GM18951 (cell line): Measurements from ENCODE around the gene S1PR3.

ENCODE experiments used
- POLR2A ChIP-seq: IDR thresholded peaks from 4 replicates; pipeline ENCODE4 v1.6.1; 2011; ENCODE audit warnings: mild to moderate bottlenecking; ENCODE audit not compliant: insufficient read length, insufficient read depth; ENCODE audit errors: extremely low read depth
- in situ Hi-C: fragments of 300-500 bp; cut with MboI; formaldehyde crosslinking; loops from one replicate; pipeline ENCODE4 v1.12.0; 2022; ENCODE audit warnings: low sequenced_read_pairs, mixed read lengths, inconsistent platforms; ENCODE audit not compliant: unreplicated experiment

S1PR3 gene

DNA sequence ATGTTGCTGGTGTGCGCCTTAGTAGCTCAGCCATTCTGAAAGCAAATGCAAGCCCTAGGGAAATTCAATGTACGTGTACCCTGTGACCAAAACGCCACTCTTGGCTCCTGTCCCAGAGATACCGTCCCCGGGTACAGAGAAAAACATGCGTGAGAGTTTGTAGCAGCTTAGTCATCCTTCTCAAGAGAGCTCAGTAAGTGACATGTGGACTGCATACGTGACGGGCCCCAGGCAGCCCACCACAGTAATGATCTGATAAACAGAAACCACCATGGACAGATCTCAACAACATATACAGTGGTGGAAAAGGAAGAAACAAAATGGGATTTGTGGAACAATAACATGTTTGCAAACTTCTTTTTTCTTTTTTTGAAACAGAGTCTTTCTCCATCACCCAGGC lies 45.1 kb downstream of the S1PR3 start:
- in situ Hi-C loops, result no loop called here
- TF ChIP-seq POLR2A, result no peak

DNA sequence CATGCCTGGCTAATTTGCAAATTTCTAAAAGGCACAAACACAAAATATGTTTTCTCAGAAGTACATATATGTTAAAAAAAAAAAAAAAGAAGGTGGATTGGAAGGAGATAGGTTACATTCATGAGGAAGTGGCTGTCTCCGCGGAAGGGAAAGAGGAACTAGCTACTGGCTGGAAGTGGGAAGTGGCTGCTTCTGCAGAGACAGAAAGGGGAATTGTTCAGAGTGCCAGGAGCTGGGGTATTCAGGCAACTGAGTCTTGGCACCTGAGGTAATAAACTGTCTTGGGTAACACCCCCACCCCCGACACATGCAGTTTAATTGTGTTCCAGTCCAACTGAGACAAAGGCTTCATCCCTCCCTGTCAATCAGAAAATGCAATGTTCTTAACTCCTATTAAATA lies 45.6 kb downstream of the S1PR3 start:
- in situ Hi-C loops, result no loop called here
- no peak for TF ChIP-seq POLR2A

DNA sequence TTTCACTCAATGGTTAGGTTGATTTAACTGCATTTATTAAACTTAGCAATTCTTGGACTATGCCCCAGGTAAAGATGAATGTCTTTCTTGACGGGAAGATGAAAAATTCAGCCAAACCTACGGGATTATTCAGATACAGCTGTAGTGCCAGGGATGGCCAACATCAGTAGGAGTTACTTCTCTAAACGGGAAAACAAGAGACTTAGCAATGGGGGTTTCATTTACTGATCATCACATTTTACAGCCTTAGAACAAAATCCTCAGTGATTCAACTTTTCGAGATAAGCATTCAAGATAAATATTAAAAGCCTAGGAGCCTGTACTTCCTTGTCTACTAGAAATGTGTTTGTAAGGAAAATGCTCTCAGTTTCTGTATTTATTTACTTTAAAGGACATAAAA lies 46.1 kb downstream of the S1PR3 start:
- in situ Hi-C loops, result no loop called here
- TF ChIP-seq POLR2A, result no peak

DNA sequence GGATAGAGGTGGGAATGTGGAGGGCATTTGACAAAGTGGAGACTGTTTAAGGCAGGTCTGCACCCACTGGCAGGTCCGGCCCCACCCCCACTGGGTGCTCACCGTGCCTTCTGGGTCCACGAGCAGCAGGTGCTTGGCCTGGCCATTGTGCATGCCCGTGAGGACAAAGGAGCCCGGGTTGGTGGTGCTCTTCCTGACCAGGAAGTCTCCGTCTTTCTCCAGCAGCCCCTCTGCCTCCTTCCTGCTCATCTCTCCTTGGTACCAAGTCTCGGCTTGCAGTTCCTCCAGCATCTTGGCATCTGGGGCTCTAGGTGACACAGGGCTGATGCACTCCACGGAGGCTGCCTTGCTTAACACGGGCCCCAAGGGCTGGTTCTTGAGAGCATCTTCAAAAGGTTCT lies 46.6 kb downstream of the S1PR3 start:
- in situ Hi-C loops, result no loop called here
- TF ChIP-seq POLR2A, result no peak

DNA sequence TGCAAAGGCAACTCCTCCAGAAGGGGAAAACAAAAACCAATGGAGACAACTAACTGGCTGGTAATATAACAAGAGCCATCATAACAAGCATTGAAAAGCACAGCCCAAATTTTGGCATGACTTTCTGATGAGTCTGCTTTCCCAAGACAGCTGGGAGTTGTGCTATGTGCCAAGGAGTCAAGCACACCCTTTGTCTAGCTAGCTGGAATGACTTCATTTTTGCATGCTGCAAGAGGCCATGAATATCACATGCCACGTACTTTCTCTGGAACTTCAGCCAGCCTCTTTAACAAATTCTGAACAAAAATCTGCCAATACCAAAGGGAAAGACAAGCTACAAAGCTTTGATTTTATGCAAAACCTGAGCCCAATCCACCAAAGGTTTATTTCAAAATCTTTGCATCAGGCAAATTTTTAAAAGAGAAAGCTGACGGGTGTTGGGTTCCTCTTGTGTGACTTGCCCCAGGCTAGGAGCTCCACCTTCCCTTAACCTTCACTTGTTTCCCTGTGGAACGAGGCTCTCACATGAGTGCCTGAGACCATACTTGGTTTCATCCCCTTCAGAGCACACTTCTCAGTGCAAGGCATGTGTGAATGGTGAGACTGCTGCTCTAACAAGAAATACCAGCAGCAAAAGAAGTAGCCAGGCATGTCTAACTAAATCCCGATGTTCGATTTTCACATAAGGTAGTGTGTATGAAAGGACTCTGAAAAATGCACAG lies 47.3 kb downstream of the S1PR3 start:
- TF ChIP-seq POLR2A, result no peak
- in situ Hi-C loops, result no loop called here

DNA sequence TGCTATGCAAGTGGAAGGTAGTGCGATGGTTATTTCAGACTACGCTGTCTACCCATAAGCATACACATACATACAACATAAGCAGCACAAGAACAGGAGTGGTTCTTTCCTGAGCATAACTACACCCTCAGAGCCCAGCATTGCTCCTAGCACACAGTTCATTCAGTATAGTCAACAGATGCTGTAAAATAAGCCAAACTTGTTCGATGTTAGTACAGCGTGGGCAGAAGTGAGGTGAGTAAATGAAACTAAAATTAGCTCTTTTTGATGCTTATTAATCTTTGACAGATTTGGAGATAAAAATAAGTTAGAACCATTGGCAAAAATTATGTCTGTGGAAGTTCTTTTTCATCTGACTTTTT lies 47.8 kb downstream of the S1PR3 start:
- TF ChIP-seq POLR2A, result no peak
- in situ Hi-C loops, result no loop called here

DNA sequence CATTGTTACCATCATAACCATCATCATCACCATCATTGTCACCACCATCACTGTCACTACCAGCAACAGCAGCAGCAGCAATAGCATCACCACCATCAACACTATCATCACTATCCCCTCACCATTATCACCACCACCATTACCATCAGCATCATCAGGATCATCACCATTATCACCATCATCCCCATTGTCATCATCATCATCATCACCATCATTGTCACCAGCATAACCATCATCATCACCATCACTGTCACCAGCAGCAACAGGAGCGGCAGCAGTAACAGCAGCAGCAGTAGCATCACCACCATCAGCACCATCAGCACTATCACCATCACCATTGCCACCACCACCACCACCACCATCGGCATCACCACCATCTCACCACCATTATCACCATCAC lies 48.4 kb downstream of the S1PR3 start:
- TF ChIP-seq POLR2A, result no peak
- in situ Hi-C loops, result no loop called here

DNA sequence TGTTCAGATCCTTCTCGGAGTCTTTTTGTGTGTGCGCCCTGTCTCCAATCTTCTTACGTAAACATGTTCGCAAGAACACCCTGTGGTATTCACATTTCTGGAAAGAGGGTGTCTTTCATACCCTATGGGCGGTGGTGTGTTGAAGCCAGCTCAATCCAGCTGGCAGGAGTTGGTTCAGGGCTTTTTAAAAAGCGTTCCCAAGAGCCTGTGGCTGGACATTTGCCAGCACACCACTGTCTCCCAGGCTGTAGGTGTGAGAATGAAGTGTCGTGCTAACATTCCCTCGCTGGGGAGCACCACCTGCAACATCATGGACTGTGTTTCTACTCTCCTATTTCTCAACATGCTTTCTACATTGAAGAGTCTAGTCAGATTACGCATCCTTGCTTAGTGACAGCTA lies 51.7 kb downstream of the S1PR3 start:
- no peak for TF ChIP-seq POLR2A
- in situ Hi-C loops, result no loop called here

DNA sequence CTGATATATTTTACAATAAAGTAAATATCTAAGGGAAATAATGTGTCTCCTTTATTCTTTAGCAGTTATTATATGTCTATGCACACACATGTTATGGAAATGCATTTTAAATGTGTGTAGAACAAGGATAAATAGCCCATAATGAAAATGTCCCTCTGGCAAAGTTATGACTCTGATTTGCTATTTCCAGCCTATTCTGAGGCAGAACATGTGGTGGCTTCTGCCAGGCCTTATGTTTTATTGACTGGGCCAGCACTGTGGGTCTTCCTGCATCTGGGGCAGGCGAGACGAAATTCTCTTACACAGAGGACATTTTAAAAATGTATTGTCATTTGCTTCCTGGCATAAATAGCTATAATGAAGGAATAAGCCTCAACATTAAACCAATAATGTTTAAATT lies 52.8 kb downstream of the S1PR3 start:
- in situ Hi-C loops, result no loop called here
- TF ChIP-seq POLR2A, result no peak

DNA sequence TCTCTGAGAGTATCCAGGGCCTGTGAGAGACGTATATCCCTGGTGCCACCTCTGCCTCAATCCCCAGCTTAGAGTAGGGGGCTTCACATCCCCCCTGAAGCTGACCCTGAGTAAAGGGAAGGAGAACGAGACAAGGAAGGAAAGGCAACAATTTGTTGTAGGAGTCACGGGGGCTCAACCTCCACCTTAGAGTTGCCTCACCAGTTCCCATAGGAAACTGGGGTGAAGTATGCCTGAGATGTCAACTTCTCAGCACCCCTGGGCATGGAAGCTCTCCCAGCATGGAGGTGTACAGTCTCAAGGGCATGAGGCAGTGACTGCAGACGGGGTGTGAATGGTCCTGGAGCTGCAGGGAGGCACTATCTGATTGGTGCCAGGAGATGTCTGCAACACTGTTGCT lies 53.6 kb downstream of the S1PR3 start:
- in situ Hi-C loops, result no loop called here

DNA sequence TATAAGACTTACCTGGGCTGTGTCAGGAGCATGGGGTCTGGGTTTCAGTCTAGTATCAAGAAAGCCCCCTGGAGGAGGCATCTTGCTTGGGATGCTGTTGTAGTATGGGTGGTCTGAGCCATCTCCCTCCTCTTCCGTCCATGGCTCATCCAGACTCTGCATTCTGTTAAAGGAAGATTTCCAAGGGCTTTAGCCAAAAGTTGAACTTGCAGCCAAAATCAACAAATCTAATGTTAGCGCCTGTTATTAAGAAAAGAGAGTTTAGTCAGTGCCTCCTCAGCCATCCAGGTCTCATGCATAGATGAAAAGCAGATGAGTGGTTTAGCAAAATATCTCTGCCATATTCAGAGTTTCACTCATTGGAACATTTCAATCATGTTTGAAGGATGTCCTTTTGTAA lies 55.6 kb downstream of the S1PR3 start:
- in situ Hi-C loops, result no loop called here

More for the DNA sequence above, 53.6 kb downstream of the S1PR3 start:
- TF ChIP-seq POLR2A, result no peak

DNA sequence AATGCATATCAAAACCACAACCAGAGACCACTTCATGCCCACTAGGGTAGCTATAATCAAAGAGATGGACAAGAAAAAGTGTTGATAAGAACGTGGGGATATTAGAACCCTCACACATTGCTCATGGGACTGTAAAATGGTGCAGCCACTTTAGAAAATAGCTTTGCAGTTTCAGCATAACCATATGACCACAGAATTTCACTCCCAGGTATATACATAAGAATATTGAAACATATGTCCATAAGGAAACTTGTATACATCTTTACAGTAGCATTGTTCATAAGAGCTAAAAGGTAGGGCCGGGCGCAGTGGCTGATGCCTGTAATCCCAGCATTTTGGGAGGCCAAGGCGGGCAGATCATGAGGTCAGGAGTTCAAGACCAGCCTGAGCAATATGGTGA lies 56.4 kb downstream of the S1PR3 start:
- in situ Hi-C loops, result no loop called here
- no peak for TF ChIP-seq POLR2A

More for the DNA sequence above, 55.6 kb downstream of the S1PR3 start:
- no peak for TF ChIP-seq POLR2A

DNA sequence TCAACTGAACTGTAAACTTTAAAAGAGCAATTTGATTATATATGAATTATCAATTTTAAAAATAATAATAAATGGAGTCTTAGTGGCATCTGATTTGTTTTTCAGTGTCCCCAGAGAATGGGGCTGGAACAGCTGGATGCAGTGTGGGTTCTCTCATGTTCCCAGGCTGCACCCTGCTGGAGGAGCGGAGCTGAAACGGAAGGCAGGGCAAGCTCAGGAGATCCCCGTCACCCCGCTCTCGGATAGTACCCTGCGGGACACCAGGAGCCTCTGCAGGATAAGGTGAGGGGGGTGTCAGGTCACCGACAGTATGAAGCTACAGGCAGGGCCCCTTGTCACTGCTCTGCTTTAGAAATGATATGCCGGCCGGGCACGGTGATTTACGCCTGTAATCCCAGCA lies 57.3 kb downstream of the S1PR3 start:
- in situ Hi-C loops, result no loop called here
- TF ChIP-seq POLR2A, result no peak

DNA sequence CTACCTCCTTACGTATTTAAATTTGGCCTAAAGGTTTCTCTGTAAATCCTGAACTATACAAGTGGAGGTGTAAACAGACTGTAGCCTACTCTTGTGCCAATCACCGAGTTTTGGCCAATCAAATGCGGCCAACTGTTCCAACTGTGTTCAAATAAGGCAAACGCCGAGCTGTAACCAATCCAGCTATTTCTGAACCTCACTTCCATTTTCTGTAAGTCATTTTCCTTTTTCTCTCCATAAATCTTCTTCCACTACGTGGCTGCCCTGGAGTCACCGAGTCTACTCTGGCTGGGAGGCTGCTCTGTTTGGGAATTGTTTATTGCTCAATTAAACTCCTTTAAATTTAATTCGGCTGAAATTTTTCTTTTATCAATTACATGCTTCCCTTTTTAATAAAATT lies 58.4 kb downstream of the S1PR3 start:
- in situ Hi-C loops, result no loop called here
- no peak for TF ChIP-seq POLR2A

DNA sequence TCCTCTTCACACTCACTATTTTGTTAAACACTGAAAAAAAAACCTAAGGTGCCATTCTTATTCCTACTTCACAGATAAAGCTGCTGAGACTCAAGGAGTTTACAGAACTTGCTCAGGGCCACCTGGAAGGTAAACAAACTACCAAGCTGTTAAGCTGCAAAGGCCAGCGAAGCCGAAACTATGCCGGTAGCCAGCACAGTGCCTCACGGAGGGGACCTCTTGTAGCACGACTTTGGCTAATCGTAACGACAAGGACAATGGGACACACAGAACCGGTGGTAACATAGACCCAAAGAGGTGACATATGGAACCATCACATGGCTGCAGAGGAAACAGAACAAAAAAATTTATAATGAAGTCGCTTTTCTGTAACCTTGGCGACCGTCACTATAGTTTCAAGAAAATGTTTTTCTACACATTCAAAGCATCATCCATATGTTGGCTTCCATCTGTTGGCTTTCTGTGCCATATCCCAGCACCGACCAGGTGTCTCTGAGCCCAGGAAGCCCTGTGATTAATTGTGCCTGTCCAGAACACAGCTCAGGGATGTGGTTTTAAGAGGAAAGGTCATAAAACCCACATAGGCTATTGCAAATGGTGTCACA lies 60.3 kb downstream of the S1PR3 start:
- in situ Hi-C loops, result no loop called here
- no peak for TF ChIP-seq POLR2A

DNA sequence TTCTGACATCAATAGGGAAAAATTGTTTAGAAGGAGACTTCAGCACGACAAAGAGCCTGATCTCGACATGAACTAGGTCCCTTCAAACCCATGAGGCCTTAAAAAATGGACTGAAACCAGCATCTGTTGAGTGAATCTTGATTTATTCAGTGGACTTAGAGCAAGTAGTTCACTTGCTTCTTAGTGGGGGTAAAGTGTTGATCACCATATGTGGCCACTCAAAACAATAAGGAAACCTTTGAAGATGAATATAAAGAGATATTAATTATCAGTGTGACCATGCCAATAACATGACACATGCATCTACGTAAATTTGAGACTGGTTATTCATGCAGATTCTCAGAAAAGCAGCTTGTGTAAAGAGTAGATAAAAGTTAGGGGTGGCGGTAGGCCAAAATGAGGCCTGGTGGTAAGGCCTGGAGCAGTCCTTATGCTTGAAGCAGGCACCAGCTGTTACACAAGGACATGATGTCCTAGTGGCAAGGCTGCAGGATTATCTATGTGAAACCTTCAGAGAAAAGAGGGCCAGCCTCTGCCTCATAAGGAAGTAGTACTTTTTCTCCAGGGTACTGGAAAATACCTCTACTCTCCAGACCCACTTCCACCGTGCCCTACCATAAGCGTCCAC lies 61.3 kb downstream of the S1PR3 start:
- in situ Hi-C loops, result no loop called here
- TF ChIP-seq POLR2A, result no peak
